Peyer's patch (tissue), 4 donors: Measurements from ENCODE around the gene CASS4.

Experiments
- CTCF ChIP-seq, 6 experiments: fragments of 450-650 bp in 4 of 6; fragments of 200-600 bp in 2 of 6; sonication (generic) in 1 of 6; IDR thresholded peaks; one replicate each; pipeline ENCODE4 v1.5.1; 2017 to 2019; ENCODE audit warnings: antibody characterized with exemption in 6 of 6, mild to moderate bottlenecking in 3 of 6, moderate library complexity in 1 of 6
- POLR2A ChIP-seq, 2 donors: fragments of 450-650 bp; IDR thresholded peaks; one replicate each; pipeline ENCODE4 v1.5.1; 2017; ENCODE audit warnings: antibody characterized with exemption in 2 of 2, mild to moderate bottlenecking in 2 of 2, moderate library complexity in 2 of 2

DNA sequence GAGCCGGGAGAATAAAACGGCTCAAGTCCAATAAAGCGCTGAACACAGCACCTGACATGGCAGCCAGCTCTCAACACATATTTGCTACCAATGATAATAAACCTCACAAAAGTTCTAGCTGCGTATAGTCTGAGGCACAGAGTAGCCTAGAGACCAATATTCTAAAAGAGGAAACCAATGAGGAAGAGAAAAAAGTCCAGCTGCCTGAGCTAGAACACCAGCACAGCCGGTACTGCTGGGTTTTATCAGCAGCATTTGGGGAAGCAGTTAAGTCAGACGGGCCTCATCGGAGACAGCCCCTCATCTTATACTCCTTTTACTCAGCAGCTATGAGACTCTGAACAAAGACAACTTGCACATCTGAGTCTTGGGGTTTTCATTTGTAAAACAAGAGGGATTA is 53.9 kb downstream of the CASS4 start:
- TF ChIP-seq CTCF (IDR thresholded peaks at IDR 0.05) (no peak), POLR2A (IDR thresholded peaks at IDR 0.05) (no peak)
